Astrocyte of the hippocampus (primary cell): ENCODE results near the gene SPINK6.
A peak's percentile ranks its signal among the peaks of the same experiment; 100 is the strongest.

Experiments
- DNase-seq: peaks from one replicate; pipeline ENCODE4 v3.0.0; 2011; ENCODE audit warnings: low read depth, low spot score

SPINK6 gene

DNA sequence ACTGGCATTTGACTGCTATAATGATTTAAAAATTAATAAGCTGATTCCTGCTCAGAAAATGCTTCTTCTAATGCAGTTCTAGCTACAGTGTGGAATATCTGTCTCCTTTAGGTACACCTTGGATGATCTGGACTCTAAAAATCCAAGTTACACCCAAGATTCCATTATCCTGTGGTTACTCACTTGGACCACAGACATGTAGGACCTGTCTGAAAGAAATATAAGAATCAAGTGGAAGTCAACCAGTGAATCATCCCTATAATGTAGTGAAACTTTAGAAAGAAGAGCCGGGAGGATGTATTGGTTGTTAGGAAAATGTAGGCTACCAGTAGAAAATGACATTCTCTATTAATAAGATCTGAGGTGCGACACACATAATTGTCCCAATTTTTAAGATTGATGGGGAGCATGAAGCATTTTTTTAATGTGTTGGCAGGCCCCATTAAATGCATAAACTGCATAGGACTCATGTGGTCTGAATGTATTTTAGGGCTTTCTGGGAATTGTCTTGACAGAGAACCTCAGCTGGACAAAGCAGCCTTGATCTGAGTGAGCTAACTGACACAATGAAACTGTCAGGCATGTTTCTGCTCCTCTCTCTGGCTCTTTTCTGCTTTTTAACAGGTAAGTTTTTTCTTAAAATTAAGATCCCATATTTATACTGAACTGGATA is at the start of gene SPINK6:
Gene SPINK6, plus strand, starts transcription at position 512 of the 673 bp plus-strand sequence. Its CDS starts 55 bp downstream, at position 567.
- no peak for DNase-seq

GRCh38 chr5:148156609-148157008 is 46.2 kb upstream of the SPINK6 start:
- DNase-seq = no peak

DNA sequence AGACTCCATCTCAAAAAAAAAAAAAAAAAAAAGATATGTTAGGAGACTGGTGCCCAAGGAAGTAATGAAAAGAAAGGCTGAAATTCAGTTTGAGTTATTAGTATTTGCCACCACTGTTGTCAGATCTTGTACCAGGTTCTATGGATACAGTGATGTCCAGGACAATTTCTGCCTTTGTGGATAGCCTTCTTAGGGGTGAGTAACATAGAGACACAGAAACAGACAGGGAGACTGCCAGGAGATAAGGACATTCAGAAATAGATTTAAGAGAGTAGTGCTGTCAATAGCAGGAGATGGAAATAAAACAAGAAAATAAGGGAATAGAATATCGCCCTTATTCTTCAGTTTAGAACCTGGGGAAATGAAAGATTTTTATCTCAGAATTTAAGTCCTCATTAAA is 40.8 kb upstream of the SPINK6 start:
- no peak for DNase-seq

- DNase-seq = no peak
Observed at GRCh38 chr5:148163345-148163744, 39.5 kb upstream of the SPINK6 start.

GRCh38 chr5:148166550-148167283 is 36.1 kb upstream of the SPINK6 start:
- DNase-seq = no peak

DNA sequence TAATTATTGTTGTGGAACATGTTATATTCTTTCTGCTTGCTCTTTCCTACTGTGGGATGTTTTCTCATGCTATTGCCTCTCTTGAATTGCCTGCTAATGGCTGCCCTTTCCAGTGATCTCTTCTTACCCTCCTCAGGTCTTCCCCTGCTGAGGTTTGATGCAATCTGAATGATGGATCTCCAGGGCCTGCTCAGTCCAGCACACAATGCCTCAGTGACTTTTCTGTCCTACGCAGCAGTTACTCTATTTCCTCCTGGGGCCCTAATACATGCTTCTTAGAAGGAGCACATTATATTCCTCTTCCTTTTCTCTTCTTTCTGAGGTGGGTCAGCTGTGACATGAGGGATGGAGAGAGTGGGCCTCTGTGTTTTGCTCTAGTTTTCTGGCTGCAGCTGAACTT is 34.6 kb upstream of the SPINK6 start, which contains the start of gene SPINK14:
Gene SPINK14, plus strand, starts transcription at position 301 of the 400 bp plus-strand sequence. CDS start 1,187 bp downstream, outside the sequence.
- DNase-seq = no peak

DNA sequence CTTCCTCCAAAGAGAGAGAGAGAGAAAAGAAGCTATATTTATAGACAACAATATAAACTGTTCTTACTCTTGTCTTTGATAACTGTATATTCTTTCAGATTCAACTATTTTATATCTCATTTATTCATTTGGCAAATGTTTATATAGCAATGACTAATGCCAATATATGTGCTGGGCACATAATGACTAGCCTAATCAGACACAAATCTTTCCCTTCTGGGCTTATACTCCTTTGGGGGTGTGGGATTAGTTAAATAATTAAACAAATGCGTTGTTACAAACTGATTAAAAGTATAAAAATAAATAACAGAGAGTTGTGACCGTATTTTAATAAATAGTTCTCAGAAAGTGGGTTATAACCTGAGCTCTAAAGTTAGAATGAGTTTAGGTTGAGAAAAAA is 30.5 kb upstream of the SPINK6 start:
- DNase-seq = no peak

DNA sequence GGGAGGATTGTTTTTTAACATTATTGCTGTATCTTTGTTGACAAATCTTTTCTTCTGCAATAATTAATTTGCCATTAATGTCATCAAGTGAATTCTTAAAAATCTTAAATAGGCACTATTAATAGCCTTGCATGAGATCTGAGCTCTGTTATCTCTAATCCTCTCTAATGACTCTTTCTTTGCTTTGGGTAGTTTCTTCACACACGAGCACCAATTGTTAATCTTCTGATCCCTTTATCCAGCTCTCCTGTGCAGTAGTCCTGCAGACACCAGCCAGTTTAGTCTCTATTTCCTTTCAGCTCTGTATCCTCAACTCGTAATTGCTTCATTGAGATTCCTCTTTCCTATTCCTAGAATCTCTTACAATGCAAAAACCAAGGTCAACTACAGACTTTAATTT is 26.4 kb upstream of the SPINK6 start:
- no peak for DNase-seq

DNA sequence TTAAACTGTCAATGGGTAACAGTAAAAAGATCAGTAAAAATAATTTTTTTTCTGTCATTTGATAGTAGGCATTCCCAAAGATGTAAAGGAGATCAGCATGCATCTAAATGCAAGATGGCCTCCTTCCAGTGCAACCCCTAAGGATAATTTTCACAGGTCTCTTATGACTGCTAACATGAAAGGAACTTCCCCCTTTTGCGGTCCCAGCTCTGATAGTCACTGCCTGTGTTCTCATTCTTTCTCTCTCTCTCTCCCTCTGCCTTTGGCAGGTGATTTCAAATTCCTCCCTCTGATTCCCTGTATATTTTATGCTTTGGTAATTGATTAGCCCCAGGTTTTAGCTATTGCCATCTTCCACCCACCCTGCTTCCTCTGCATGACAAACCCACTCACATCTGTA is 25.6 kb upstream of the SPINK6 start:
- DNase-seq = no peak

- peak; percentile 66 for DNase-seq
Observed at GRCh38 chr5:148179234-148179824, 23.5 kb upstream of the SPINK6 start.

- peak; percentile 72 for DNase-seq
Observed at GRCh38 chr5:148186248-148187003, 16.4 kb upstream of the SPINK6 start.

DNA sequence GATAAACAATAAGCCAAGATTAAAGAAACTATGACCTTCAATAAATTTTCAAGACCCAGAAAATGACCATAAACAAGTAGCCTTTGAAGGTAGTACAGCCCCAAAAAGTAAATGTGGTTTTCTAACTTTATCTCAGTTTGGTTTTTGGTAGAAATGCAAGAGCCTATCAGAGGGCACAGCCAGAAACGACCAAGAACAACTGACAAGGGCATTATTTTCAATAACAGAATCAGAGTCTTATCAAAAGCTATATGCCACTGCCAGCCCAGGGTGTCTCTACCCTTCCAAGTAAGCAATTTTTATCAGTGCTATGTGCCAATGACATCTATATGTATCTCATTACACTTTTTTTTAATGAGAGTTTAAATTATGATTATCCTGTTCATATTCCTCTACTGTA is 11.8 kb upstream of the SPINK6 start:
- no peak for DNase-seq

- DNase-seq = no peak
Observed at GRCh38 chr5:148193202-148193601, 9.6 kb upstream of the SPINK6 start.

GRCh38 chr5:148201151-148201550 is 1.7 kb upstream of the SPINK6 start:
- DNase-seq = no peak

GRCh38 chr5:148205044-148205806 is 2.4 kb downstream of the SPINK6 start:
- no peak for DNase-seq

DNA sequence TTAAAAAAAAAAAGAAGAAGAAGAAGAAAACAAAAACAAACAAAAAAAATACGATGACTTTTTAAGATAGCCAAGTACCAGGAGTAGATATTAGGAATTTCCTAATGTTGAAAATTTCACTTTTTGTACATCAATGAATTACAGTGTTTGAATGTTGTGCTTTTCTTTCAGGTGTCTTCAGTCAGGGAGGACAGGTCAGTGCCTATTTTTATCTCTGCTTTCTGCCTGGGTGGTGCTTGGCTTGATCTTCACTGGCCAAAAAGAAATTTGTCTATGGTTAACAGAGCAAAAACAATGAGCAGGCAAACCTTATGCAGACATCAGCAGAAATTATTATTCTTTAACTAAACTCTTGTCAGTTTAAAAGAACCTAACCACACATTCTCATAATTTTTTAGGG is 3.0 kb downstream of the SPINK6 start:
- no peak for DNase-seq

DNA sequence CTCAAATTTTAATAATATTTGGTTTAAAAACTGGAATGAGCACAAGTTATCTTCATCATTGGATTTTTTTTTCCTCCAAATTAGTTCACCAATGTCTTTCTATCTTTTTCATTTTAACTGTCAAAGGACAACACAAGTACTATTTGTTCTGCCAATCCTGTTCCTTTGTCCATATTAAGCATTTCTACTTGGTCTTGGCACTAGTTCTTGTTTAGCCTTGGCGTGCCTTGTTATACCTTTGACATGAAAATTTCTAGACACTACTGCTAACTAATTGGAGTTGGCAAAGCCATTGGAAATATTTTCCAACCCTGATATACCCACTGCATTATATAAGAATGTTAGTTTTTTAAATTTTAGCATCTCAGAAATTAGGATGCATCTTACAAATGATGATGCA is 3.8 kb downstream of the SPINK6 start:
- peak; percentile 22 for DNase-seq

GRCh38 chr5:148208226-148208625 is 5.4 kb downstream of the SPINK6 start:
- DNase-seq = no peak

DNA sequence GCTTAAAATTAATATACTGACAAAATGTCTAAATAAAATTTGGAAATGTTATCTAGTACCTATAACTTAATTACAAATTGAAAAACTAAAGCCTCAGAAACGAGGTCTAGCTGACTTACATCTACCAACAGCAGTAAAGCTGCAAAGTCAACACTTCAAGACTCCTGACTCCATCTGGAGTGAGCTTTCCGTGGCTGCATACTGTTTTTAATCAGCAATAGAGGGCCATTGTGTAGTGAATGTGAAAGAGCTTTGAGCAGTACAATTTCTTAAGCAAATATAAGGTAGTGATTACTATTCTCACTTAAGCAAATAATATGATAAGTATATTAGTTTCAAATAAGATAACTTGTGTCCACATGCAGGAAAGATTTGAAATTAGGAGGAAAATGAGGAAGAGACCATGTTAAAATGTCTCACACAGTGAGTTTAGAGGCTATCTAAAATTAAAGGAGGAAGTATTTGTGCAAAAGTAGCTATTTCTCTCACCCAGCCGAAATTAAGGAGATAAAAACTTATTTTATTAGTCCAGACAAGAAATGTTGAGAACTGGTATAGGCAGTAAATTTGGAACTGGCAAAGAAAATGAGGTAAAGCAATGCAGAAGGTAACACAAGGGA is 6.4 kb downstream of the SPINK6 start:
- DNase-seq = no peak

DNA sequence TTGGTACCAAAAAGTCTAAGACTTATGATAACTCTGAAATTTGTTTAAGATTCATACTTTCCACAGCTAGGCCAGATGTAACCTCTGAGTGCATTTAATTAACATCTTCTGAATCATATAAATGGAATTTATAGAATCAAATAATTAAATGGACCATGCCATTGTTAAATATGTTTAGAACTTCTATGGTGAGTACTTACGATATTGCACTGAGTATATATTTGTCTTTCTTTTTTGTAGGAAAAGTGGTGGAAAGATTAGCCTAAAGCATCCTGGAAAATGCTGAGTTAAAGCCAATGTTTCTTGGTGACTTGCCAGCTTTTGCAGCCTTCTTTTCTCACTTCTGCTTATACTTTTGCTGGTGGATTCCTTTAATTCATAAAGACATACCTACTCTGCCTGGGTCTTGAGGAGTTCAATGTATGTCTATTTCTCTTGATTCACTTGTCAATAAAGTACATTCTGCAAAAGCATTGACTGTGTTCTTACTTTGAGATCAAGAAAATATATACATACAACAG is 11.9 kb downstream of the SPINK6 start:
- DNase-seq = peak; percentile 16

GRCh38 chr5:148221508-148221907 is 18.7 kb downstream of the SPINK6 start:
- no peak for DNase-seq
